Effector memory CD4-positive, alpha-beta T cell (primary cell): ENCODE measurements around the gene KLHL28.

Experiments
- DNase-seq, 3 donors: peaks; one replicate each; pipeline ENCODE4 v3.0.0-alpha.2; 2020
- H3K27ac ChIP-seq: 2 replicates; pipeline ENCODE4 v1.7.0; 2013; ENCODE audit warnings: mild to moderate bottlenecking, low read length, moderate library complexity; ENCODE audit not compliant: insufficient read depth, poor library complexity, severe bottlenecking
- H3K27me3 ChIP-seq: replicated peaks from 2 replicates; pipeline ENCODE4 v1.7.0; 2013; ENCODE audit warnings: mild to moderate bottlenecking, low read length; ENCODE audit not compliant: insufficient read depth, control insufficient read depth, poor library complexity, severe bottlenecking
- H3K36me3 ChIP-seq: 2 replicates; pipeline ENCODE4 v1.7.0; 2013; ENCODE audit warnings: mild to moderate bottlenecking, low read length, moderate library complexity; ENCODE audit not compliant: control insufficient read depth, insufficient read depth
- H3K4me1 ChIP-seq: 2 replicates; pipeline ENCODE4 v1.7.0; 2013; ENCODE audit warnings: low read length, mild to moderate bottlenecking; ENCODE audit not compliant: control insufficient read depth, insufficient read depth, poor library complexity, severe bottlenecking
- H3K4me3 ChIP-seq: 2 replicates; pipeline ENCODE4 v1.7.0; 2013; ENCODE audit warnings: low read length, low read depth, mild to moderate bottlenecking; ENCODE audit not compliant: insufficient read depth, poor library complexity, severe bottlenecking
- H3K9me3 ChIP-seq: 2 replicates; pipeline ENCODE4 v1.7.0; 2013; ENCODE audit warnings: mild to moderate bottlenecking, low read length, moderate library complexity; ENCODE audit not compliant: control insufficient read depth
- total RNA-seq, 3 donors: gene quantifications; one replicate each; lab custom pipeline; 2026; lab: John Stamatoyannopoulos, UW

KLHL28 gene, protein sequence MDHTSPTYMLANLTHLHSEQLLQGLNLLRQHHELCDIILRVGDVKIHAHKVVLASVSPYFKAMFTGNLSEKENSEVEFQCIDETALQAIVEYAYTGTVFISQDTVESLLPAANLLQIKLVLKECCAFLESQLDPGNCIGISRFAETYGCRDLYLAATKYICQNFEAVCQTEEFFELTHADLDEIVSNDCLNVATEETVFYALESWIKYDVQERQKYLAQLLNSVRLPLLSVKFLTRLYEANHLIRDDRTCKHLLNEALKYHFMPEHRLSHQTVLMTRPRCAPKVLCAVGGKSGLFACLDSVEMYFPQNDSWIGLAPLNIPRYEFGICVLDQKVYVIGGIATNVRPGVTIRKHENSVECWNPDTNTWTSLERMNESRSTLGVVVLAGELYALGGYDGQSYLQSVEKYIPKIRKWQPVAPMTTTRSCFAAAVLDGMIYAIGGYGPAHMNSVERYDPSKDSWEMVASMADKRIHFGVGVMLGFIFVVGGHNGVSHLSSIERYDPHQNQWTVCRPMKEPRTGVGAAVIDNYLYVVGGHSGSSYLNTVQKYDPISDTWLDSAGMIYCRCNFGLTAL
- 59.1 to 73.7 (median 63.3) reads per million in 3 donors for total RNA-seq

GRCh38 chr14:44961554-44962333, at the start of gene KLHL28, which contains the start of gene TOGARAM1:
Gene KLHL28 (minus strand): TSS chr14:44961947. CDS start chr14:44945928, 16,019 bp downstream.
Gene TOGARAM1 (plus strand): TSS chr14:44962190. CDS start chr14:44962422, 232 bp downstream.
- Histone ChIP-seq H3K9me3 (no peaks in the 10 kb centered on the region), H3K36me3 (no peaks in the 10 kb centered on the region), H3K27me3 (no peaks in the 10 kb centered on the region), H3K27ac (peak within 1 kb of the TSS; percentile 86), H3K4me3 (peak within 1 kb of the TSS; percentile 59), H3K4me1 (peaks cover 8% of the 10 kb centered on the region)
- peak; percentile 91 to 97 (median 97) for DNase-seq

DNA sequence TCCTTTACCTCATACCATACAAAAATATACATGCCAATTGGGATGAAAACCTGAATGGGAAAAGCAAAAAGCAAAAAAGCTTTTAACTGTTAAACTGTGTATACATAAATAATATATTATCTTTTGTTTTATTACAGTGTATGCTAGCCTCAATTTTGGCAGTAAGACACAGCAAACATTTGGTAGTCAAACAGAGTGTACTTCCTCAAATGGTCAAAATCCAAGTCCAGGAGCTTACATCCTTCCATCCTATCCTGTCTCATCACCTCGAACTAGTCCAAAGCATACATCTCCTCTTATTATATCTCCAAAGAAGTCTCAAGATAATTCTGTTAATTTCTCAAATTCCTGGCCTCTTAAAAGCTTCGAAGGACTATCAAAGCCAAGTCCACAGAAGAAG, 42.2 kb upstream of the KLHL28 start:
- H3K36me3 ChIP-seq: no peaks in the 10 kb centered on the region
- no peak for DNase-seq
- H3K4me1 ChIP-seq: no peaks in the 10 kb centered on the region
- no peaks in the 10 kb centered on the region for H3K27me3 ChIP-seq
- no peak overlapping the region for H3K27ac ChIP-seq
- H3K4me3 ChIP-seq: no peak overlapping the region
- H3K9me3 ChIP-seq: no peaks in the 10 kb centered on the region

DNA sequence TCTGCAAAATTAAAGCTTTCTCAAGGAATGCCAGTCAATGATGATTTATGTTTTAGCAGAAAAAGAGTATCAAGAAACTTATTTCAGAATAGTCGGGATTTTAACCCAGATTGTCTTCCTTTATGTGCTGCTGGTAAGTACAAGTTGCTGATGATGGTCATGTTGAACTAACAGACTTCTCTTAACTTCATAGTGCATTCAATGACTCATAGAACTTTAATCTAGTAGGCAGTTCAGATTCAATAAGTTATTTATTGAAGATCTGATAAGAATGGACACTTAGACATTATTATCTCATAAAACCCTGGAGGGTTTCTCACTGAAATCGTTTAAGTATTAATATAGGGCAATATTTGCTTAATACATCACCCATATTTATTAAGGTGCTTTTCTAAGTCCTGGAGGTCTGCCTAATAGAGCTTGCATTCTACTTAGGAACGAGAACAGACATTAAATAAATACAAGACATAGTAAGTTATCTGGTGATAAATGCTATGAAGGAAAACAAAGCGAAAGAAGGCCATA, 34.1 kb upstream of the KLHL28 start:
- H3K27me3 ChIP-seq: no peaks in the 10 kb centered on the region
- H3K4me1 ChIP-seq: no peaks in the 10 kb centered on the region
- DNase-seq: no peak
- no peak overlapping the region for H3K27ac ChIP-seq
- H3K4me3 ChIP-seq: no peak overlapping the region
- peaks cover 4% of the 10 kb centered on the region for H3K36me3 ChIP-seq
- H3K9me3 ChIP-seq: no peaks in the 10 kb centered on the region

- DNase-seq: no peak
- Histone ChIP-seq H3K9me3 (no peaks in the 10 kb centered on the region), H3K27ac (no peak overlapping the region), H3K4me3 (no peak overlapping the region), H3K36me3 (peaks cover 4% of the 10 kb centered on the region), H3K27me3 (no peaks in the 10 kb centered on the region), H3K4me1 (no peaks in the 10 kb centered on the region)
These were observed 33.4 kb upstream of the KLHL28 start for GRCh38 chr14:44995196-44995595.

DNA sequence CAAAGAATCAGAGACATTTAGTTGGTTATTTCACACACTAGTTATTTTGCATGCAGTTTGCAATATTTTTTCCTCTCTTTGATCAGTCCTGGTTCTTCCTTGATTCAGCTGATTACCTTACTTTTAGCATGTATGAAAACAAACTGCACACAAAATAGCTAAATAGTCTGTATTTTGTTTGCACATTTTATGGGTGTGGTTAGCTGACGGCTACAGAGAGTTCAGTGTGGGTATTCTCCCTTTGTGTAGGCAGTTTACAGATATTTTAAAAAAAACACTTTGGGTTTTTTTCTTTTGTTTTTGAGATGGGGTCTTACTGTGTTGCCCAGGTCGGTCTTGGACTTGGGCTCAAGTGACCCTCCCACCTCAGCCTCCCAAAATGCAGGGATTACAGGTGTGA, 28.8 kb upstream of the KLHL28 start:
- H3K4me3 ChIP-seq: no peak overlapping the region
- no peaks in the 10 kb centered on the region for H3K36me3 ChIP-seq
- DNase-seq: no peak
- H3K4me1 ChIP-seq: no peaks in the 10 kb centered on the region
- no peaks in the 10 kb centered on the region for H3K9me3 ChIP-seq
- H3K27me3 ChIP-seq: no peaks in the 10 kb centered on the region
- H3K27ac ChIP-seq: no peak overlapping the region

GRCh38 chr14:44989497-44990440, 28.0 kb upstream of the KLHL28 start:
- DNase-seq: no peak
- Histone ChIP-seq H3K9me3 (no peaks in the 10 kb centered on the region), H3K27me3 (no peaks in the 10 kb centered on the region), H3K36me3 (no peaks in the 10 kb centered on the region), H3K4me1 (no peaks in the 10 kb centered on the region), H3K27ac (no peak overlapping the region), H3K4me3 (no peak overlapping the region)

DNA sequence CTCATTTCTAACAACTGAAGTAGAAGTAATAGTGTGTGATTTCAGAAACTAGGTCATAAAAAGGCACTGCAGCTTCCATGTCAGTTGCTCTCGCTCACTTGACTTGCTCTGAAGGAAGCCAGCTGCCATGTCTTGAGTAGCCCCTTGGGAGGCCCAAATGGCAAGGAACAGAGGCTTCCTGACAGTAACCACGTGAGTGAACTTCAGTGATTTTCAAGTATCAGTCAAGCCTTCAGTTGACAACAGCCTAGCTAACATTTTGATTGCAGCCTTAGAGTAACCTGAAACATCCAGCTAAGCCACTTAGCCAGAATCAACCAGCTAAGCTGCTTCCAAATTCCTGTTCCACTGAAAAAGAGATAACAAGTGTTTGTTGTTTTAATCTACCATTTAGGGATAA, 26.9 kb upstream of the KLHL28 start:
- H3K4me3 ChIP-seq: no peak overlapping the region
- no peak overlapping the region for H3K27ac ChIP-seq
- DNase-seq: no peak
- H3K36me3 ChIP-seq: no peaks in the 10 kb centered on the region
- no peaks in the 10 kb centered on the region for H3K27me3 ChIP-seq
- H3K4me1 ChIP-seq: no peaks in the 10 kb centered on the region
- H3K9me3 ChIP-seq: no peaks in the 10 kb centered on the region

DNA sequence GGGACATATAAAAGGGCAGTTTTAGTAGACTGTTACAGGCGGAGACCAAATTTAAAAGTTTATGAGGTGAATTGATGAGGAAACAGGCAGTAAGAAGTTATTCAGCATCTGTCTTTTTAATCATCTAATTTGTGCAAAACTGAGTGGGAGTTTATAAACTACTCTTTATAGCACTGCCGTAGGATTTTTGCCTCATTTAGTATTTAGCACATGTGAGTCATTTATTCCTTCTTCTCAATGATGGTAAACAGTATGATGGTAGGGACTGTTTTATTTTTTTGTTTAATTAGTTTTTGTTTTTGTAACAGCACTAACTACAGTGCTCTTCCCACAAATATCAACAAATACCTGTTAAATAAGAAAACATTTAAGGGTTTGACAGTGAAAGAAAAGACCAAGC, 20.8 kb upstream of the KLHL28 start:
- no peak for DNase-seq
- no peak overlapping the region for H3K27ac ChIP-seq
- H3K4me3 ChIP-seq: no peak overlapping the region
- H3K36me3 ChIP-seq: no peaks in the 10 kb centered on the region
- no peaks in the 10 kb centered on the region for H3K9me3 ChIP-seq
- no peaks in the 10 kb centered on the region for H3K27me3 ChIP-seq
- no peaks in the 10 kb centered on the region for H3K4me1 ChIP-seq

GRCh38 chr14:44981198-44981597, 19.5 kb upstream of the KLHL28 start:
- no peak for DNase-seq
- Histone ChIP-seq H3K36me3 (no peaks in the 10 kb centered on the region), H3K27ac (no peak overlapping the region), H3K4me3 (no peak overlapping the region), H3K4me1 (no peaks in the 10 kb centered on the region), H3K27me3 (no peaks in the 10 kb centered on the region), H3K9me3 (no peaks in the 10 kb centered on the region)
